ENCODE measurements around the gene VPS4B.
"Not testable (repeated sequence)": the region's sequence is repeated elsewhere in the genome, so short reads cannot be mapped to it uniquely, and the experiment has no call there.

DNA sequence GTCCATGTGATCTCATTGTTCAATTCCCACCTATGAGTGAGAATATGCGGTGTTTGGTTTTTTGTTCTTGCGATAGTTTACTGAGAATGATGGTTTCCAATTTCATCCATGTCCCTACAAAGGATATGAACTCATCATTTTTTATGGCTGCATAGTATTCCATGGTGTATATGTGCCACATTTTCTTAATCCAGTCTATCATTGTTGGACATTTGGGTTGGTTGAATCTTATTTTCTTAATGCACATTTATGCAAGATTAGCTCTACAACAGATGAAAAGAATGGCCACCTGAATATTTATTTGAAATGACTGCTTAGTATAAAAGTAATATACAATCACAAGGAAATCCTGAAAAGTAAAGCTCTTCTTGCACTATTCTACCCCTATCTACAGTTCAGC is 58.9 kb downstream of the VPS4B start:
- TF ChIP-seq, protein P1, sequence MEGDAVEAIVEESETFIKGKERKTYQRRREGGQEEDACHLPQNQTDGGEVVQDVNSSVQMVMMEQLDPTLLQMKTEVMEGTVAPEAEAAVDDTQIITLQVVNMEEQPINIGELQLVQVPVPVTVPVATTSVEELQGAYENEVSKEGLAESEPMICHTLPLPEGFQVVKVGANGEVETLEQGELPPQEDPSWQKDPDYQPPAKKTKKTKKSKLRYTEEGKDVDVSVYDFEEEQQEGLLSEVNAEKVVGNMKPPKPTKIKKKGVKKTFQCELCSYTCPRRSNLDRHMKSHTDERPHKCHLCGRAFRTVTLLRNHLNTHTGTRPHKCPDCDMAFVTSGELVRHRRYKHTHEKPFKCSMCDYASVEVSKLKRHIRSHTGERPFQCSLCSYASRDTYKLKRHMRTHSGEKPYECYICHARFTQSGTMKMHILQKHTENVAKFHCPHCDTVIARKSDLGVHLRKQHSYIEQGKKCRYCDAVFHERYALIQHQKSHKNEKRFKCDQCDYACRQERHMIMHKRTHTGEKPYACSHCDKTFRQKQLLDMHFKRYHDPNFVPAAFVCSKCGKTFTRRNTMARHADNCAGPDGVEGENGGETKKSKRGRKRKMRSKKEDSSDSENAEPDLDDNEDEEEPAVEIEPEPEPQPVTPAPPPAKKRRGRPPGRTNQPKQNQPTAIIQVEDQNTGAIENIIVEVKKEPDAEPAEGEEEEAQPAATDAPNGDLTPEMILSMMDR (IDR thresholded peaks at IDR 0.05): not testable (repeated sequence)
- not testable (repeated sequence) for TF ChIP-seq POLR2AphosphoS5, POLR2A (IDR thresholded peaks at IDR 0.05)

All from prostate gland (tissue), 2 donors.